Pancreas (tissue), 10 donors: ENCODE results near the gene FILIP1L. TPM values are rescaled to one million over a fixed set of nuclear protein-coding genes. Genes with fewer than 3 reads are reported as not detected.

Source experiments
- ATAC-seq, 4 donors: fragments of 200-7000 bp; cut with Tn5 transposase; one replicate each; pipeline versions ENCODE4 v1.8.0 to v1.9.1; 2020; ENCODE audit warnings: mild to moderate bottlenecking in 4 of 4, moderate library complexity in 4 of 4
- DNase-seq, 6 donors: peaks; one replicate each; pipeline ENCODE4 v3.0.0-alpha.2; 2020
- FAIRE-seq: peaks from 2 replicates; lab custom pipeline; 2012; peaks lifted over from hg19 to GRCh38; lab: Jason Lieb, UNC
- H3K27ac ChIP-seq, 4 donors: fragments of 200-600 bp; sonication (generic); 1 replicate in 3 of 4; 2 replicates in 1 of 4; pipeline versions ENCODE4 v1.5.0 to v1.8.0; 2020
- H3K27me3 ChIP-seq, 4 donors: fragments of 200-600 bp; one replicate each; pipeline ENCODE4 v1.8.0; 2021
- H3K36me3 ChIP-seq, 3 donors: fragments of 200-600 bp; sonication (generic) in 1 of 3; one replicate each; pipeline versions ENCODE4 v1.5.0 to v1.8.0; 2020 to 2021
- H3K4me1 ChIP-seq, 3 donors: fragments of 200-600 bp; one replicate each; pipeline ENCODE4 v1.8.0; 2021
- H3K4me3 ChIP-seq, 4 donors: fragments of 200-600 bp; sonication (generic) in 2 of 4; one replicate each; pipeline versions ENCODE4 v1.5.0 to v1.8.0; 2020 to 2021
- H3K9me3 ChIP-seq, 4 donors: fragments of 200-600 bp; one replicate each; pipeline ENCODE4 v1.8.0; 2021
- WGBS, 2 donors: extraction: QIAGEN DNeasy Blood & Tissue Kit; methylation state at CpG; one replicate each; pipeline ENCODE4 v1.1.7; 2013; 5-methylcytosine and 5-hydroxymethylcytosine counted together
- intact Hi-C, 3 donors: fragments of 100-400 bp; cut with DNase I; formaldehyde crosslinking; loops; one replicate each; pipeline versions ENCODE4 v1.11.1 to v1.14.2; 2022
- polyA plus RNA-seq, 2 donors: library from polyadenylated mRNA; stranded (reverse); fragments of 200-250 nt; gene quantifications; one replicate each; pipeline ENCODE4 v1.2.3, GENCODE V29; 2013
- total RNA-seq, 6 donors: library from RNA; stranded (reverse); fragmentation: NEBNext Ultra II Directional in 4 of 6; extraction: Animal tissue kit (Norgen Biotek cat#: 25700) in 4 of 6; gene quantifications; one replicate each; pipeline versions ENCODE4 v1.2.1 to v1.2.4, GENCODE V29; 2021 to 2023
- TF ChIP-seq, protein P1 (sequence below), 4 donors: fragments of 200-600 bp; sonication (generic) in 3 of 4; IDR thresholded peaks; one replicate each; pipeline versions ENCODE4 v1.5.0 to v1.8.0; 2021; ENCODE audit warnings: antibody characterized with exemption in 4 of 4
- donor health status: healthy with polysubstance abuse.
- donor health status: DM: no; HTN: no; CAD: no; lungs with moderate emphysema.
- donor health status: DM: no; HTN: no; CAD: no.
- donor health status: control.
- donor health status: control.
- donor health status: Bipolar disorder and iron deficiency.
- donor health status: DM: yes; HTN: yes; CAD: no.
- donor health status: DM: no; HTN: no; CAD: no.
- donor health status: DM: no; HTN: no; CAD: no.
- donor health status: DM: yes; HTN: yes; CAD: no.

FILIP1L gene
- total and polyA plus RNA-seq, 8 donors: 12.5 to 37.7 (median 15.8) TPM

DNA sequence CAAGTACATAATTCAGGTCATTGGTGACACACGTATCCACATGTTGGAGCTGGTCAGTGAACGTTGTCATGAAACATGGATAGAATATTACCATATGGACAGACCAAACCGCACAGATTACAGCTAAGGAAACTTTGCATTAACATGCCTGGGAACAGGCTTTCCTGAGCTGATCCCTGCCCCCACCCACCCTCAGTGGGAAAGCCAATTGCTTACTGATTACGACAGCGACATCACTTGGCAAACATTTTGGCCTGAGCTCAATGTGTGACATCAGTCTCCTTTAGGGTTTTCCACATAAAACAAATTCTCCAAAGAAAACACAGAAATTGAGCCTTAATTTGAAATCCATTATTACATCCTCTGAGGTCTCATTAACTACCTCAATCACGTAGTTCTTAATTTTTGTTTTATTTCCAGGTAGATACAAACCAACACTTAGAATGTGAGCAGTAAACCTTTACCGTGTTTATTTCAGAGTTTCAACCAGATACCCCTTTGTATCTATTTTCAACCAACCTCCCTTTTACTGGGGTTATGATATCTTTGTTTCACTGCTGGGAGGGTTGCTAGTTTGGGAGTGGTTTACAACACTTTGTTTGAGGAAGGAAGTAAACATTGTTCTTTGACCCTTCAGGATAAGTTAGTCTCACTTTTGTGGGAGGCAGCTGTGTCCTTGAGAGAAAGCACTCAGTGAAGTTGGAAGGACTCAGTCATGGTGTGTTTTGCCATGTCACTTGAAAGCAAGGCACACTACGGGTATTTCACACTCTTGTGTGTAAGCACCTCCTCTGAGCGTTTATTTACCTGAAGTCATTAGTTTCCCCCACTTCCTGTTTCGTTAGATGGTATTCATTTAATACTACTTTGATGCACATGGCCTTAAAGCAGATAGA, 193.6 kb downstream of the FILIP1L start:
- H3K4me1 ChIP-seq: peaks cover 5 to 22% (median 20%) of the 10 kb centered on the region in 3 donors
- H3K27ac ChIP-seq: peak overlapping the region; percentile 9 to 77 (median 58)
- intact Hi-C loops: no loop called here
- 29 to 36% methylated on average over 10 of the region's 10 CpGs for WGBS, 2 donors
- FAIRE-seq (no peak), ATAC-seq (peak; percentile 81 to 86 (median 84)), DNase-seq (peak; percentile 55 to 71 (median 68))
- no peak overlapping the region for H3K4me3 ChIP-seq
- TF ChIP-seq, protein P1, sequence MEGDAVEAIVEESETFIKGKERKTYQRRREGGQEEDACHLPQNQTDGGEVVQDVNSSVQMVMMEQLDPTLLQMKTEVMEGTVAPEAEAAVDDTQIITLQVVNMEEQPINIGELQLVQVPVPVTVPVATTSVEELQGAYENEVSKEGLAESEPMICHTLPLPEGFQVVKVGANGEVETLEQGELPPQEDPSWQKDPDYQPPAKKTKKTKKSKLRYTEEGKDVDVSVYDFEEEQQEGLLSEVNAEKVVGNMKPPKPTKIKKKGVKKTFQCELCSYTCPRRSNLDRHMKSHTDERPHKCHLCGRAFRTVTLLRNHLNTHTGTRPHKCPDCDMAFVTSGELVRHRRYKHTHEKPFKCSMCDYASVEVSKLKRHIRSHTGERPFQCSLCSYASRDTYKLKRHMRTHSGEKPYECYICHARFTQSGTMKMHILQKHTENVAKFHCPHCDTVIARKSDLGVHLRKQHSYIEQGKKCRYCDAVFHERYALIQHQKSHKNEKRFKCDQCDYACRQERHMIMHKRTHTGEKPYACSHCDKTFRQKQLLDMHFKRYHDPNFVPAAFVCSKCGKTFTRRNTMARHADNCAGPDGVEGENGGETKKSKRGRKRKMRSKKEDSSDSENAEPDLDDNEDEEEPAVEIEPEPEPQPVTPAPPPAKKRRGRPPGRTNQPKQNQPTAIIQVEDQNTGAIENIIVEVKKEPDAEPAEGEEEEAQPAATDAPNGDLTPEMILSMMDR (IDR thresholded peaks at IDR 0.05): no peak
- H3K9me3 ChIP-seq: no peaks in the 10 kb centered on the region
- no peaks in the 10 kb centered on the region for H3K27me3 ChIP-seq
- no peaks in the 10 kb centered on the region for H3K36me3 ChIP-seq

DNA sequence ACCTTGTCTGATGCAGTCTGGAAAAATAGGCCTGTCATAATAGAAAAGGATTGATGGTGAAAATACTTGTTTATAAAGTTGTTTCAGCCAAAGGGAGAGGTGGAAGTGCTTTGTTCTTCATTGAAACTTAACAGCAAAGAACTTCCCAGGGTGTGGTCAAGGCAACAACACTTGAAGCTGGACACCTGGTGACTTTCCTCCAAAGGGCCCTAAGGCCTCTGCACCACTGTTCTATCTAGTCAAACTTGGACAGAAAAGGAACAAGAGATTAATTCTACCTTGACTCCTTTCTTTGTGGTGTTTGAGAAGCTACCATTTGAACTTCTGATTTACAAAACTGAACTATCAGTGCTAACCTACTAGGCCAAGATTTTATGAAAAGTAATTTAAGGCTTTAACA, 194.6 kb downstream of the FILIP1L start:
- Histone ChIP-seq H3K4me1 (peaks cover 0 to 16% (median 16%) of the 10 kb centered on the region in 3 donors), H3K27ac (peak overlapping the region in 1 of 4 donors; percentile 77), H3K36me3 (no peaks in the 10 kb centered on the region), H3K9me3 (no peaks in the 10 kb centered on the region), H3K27me3 (no peaks in the 10 kb centered on the region), H3K4me3 (no peak overlapping the region)
- ATAC-seq: no peak
- no peak for FAIRE-seq
- DNase-seq: no peak
- intact Hi-C loops: no loop called here
- TF ChIP-seq, protein P1 (IDR thresholded peaks at IDR 0.05): no peak

DNA sequence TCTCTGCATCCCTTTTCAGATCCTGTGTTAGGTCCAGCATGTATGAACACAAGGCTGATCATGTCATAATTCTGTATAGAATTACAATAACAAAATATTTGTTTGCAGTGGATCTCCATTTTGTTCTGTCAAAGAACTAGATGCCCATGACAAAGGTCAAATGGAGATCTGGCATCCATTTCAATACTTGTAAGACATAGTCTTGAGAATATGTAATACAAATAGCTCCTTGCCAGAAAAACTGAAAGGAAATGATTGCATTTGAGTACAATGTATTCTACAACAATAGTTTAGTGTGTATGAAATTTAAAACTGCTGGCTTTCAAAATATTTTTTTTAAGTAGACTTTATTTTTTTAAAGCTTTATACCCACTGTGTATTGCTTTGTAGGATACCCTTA, 195.6 kb downstream of the FILIP1L start:
- Histone ChIP-seq H3K4me3 (no peak overlapping the region), H3K4me1 (peaks cover 0 to 16% (median 16%) of the 10 kb centered on the region in 3 donors), H3K27ac (no peak overlapping the region), H3K36me3 (no peaks in the 10 kb centered on the region), H3K27me3 (no peaks in the 10 kb centered on the region), H3K9me3 (no peaks in the 10 kb centered on the region)
- no peak for DNase-seq
- FAIRE-seq: no peak
- TF ChIP-seq, protein P1 (IDR thresholded peaks at IDR 0.05): no peak
- intact Hi-C loops: no loop called here
- ATAC-seq: no peak

DNA sequence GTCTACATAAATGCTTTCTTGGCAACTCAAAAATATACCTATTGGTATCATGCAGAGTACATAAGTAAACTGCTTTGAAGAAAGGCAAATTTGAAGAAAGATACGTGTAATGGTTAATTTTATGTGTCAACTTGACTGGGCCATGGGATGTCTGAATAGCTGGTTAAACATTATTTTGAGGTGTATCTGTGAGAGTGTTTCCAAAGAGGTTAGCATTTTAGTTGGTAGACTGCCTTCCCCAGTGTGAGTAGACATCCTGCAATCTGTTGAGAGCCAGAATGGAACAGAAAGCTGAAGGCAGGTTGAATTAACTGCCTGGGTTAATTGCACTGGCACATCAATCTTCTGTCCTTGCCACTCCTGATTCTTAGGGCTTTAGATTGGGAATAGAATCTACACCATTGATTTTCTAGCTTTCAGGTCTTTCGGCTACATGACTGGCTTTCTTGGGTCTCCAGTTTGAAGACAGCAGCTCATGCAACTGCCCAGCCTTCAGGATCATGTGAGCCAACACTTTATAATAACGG, 198.3 kb downstream of the FILIP1L start:
- no peak for FAIRE-seq
- no peak overlapping the region for H3K4me3 ChIP-seq
- intact Hi-C loops: no loop called here
- H3K27me3 ChIP-seq: no peaks in the 10 kb centered on the region
- H3K9me3 ChIP-seq: no peaks in the 10 kb centered on the region
- WGBS, 2 donors: 76 to 83% methylated on average over 3 of the region's 3 CpGs
- H3K36me3 ChIP-seq: no peaks in the 10 kb centered on the region
- ATAC-seq: no peak
- TF ChIP-seq, protein P1 (IDR thresholded peaks at IDR 0.05): no peak
- no peak for DNase-seq
- peaks cover 0 to 19% (median 11%) of the 10 kb centered on the region in 3 donors for H3K4me1 ChIP-seq
- H3K27ac ChIP-seq: no peak overlapping the region

DNA sequence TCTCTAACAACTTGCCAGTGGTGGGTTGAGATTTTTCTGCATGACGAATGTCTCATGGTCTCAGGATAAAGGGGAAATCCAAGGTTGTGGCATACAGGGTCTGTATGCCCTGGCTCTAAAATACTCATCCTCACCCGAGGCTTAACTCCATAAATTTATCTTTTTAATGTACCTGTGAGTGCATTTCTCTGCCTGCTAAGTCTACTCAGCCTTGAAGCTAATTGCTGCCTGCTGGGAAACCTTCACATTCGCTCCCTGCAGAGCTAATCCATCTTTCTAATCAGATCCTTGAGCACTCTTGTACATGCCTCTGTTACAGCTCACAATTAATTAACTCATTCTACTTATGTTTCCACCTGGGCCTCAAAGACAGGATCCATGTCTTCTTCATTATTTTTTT, 202.9 kb downstream of the FILIP1L start:
- peak overlapping the region in 2 of 4 donors; percentile 33 to 56 for H3K27ac ChIP-seq
- no peaks in the 10 kb centered on the region for H3K27me3 ChIP-seq
- intact Hi-C loops: no loop called here
- 40 to 42% methylated on average over 3 of the region's 3 CpGs for WGBS, 2 donors
- no peak for FAIRE-seq
- TF ChIP-seq, protein P1 (IDR thresholded peaks at IDR 0.05): no peak
- peaks cover 0 to 24% (median 7%) of the 10 kb centered on the region in 3 donors for H3K4me1 ChIP-seq
- DNase-seq: no peak
- H3K36me3 ChIP-seq: no peaks in the 10 kb centered on the region
- no peak overlapping the region for H3K4me3 ChIP-seq
- peak in 3 of 4 donors; percentile 39 to 68 (median 45) for ATAC-seq
- no peaks in the 10 kb centered on the region for H3K9me3 ChIP-seq
